GM12875 (cell line): ENCODE results near the gene FAHD2A.

Experiments used
- H3K4me3 ChIP-seq: one replicate; pipeline ENCODE4 v1.5.1; 2011; ENCODE audit warnings: low read depth, low read length, control low read depth
- CTCF ChIP-seq: IDR thresholded peaks from 2 replicates; pipeline ENCODE4 v1.5.1; 2011; ENCODE audit warnings: low read depth, mild to moderate bottlenecking, control low read depth, inconsistent platforms, low read length, moderate library complexity, borderline replicate concordance; ENCODE audit not compliant: insufficient read depth

The FAHD2A gene

GRCh38 chr2:95381212-95382191, 21.0 kb upstream of the FAHD2A start:
- TF ChIP-seq CTCF: no peak
- H3K4me3 ChIP-seq: no peak overlapping the region

GRCh38 chr2:95382192-95382591, 20.3 kb upstream of the FAHD2A start:
- no peak for TF ChIP-seq CTCF
- no peak overlapping the region for H3K4me3 ChIP-seq

- no peak for TF ChIP-seq CTCF
- no peak overlapping the region for H3K4me3 ChIP-seq
Observed at GRCh38 chr2:95382686-95383634, 19.5 kb upstream of the FAHD2A start.

GRCh38 chr2:95383635-95384027, 18.9 kb upstream of the FAHD2A start:
- H3K4me3 ChIP-seq: no peak overlapping the region
- no peak for TF ChIP-seq CTCF

GRCh38 chr2:95384854-95385569, 17.5 kb upstream of the FAHD2A start:
- no peak for TF ChIP-seq CTCF
- H3K4me3 ChIP-seq: no peak overlapping the region

- TF ChIP-seq CTCF: no peak
- no peak overlapping the region for H3K4me3 ChIP-seq
Observed at GRCh38 chr2:95385570-95385984, 16.9 kb upstream of the FAHD2A start.
